Neuronal stem cell (in vitro differentiated cells): ENCODE measurements around the gene KIF22.
"Not testable (repeated sequence)": the region's sequence is repeated elsewhere in the genome, so short reads cannot be mapped to it uniquely, and the experiment has no call there.

Experiments
- DNase-seq: peaks from one replicate; pipeline ENCODE4 v3.0.0-alpha.2; 2013; ENCODE audit warnings: low spot score
- H2AFZ ChIP-seq: one replicate; pipeline ENCODE4 v1.6.1; 2013; ENCODE audit warnings: mild to moderate bottlenecking, low read length, inconsistent platforms
- H2AK5ac ChIP-seq: 2 replicates; pipeline ENCODE4 v1.6.1; 2013; ENCODE audit warnings: low read depth, mild to moderate bottlenecking, inconsistent platforms, low read length, moderate library complexity, mixed read lengths
- H2BK120ac ChIP-seq: 2 replicates; pipeline ENCODE4 v1.6.1; 2013; ENCODE audit warnings: low read depth, mild to moderate bottlenecking, inconsistent platforms, low read length, moderate library complexity, mixed read lengths
- H2BK12ac ChIP-seq: one replicate; pipeline ENCODE4 v1.6.1; 2013; ENCODE audit warnings: low read length, inconsistent platforms
- H2BK15ac ChIP-seq: 2 replicates; pipeline ENCODE4 v1.6.1; 2013; ENCODE audit warnings: mild to moderate bottlenecking, low read length, inconsistent platforms, mixed read lengths
- H2BK5ac ChIP-seq: one replicate; pipeline ENCODE4 v1.6.1; 2013; ENCODE audit warnings: inconsistent platforms, mild to moderate bottlenecking, low read length, moderate library complexity
- H3K14ac ChIP-seq: one replicate; pipeline ENCODE4 v1.6.1; 2013; ENCODE audit warnings: low read length, inconsistent platforms
- H3K18ac ChIP-seq: 2 replicates; pipeline ENCODE4 v1.6.1; 2013; ENCODE audit warnings: low read length, inconsistent platforms
- H3K23ac ChIP-seq: 2 replicates; pipeline ENCODE4 v1.6.1; 2013; ENCODE audit warnings: low read depth, mild to moderate bottlenecking, mixed read lengths, low read length, inconsistent platforms; ENCODE audit not compliant: poor library complexity
- H3K27ac ChIP-seq: replicated peaks from 3 replicates; pipeline ENCODE4 v1.5.1; 2013; ENCODE audit warnings: low read length, inconsistent platforms
- H3K27me3 ChIP-seq, 3 experiments: 2 replicates each; pipeline ENCODE4 v1.6.1; 2013; ENCODE audit warnings: low read length in 3 of 3, mild to moderate bottlenecking in 2 of 3, inconsistent platforms in 1 of 3, low read depth in 1 of 3, mixed read lengths in 1 of 3, moderate library complexity in 1 of 3; ENCODE audit not compliant: control insufficient read depth in 3 of 3, insufficient read depth in 3 of 3
- H3K36me3 ChIP-seq, 2 donors: replicated peaks in 1 of 2; 2 replicates each; pipeline ENCODE4 v1.6.1; 2013; ENCODE audit warnings: low read length in 2 of 2; ENCODE audit not compliant: control insufficient read depth in 2 of 2, insufficient read depth in 2 of 2
- H3K4ac ChIP-seq: 2 replicates; pipeline ENCODE4 v1.6.1; 2013; ENCODE audit warnings: inconsistent platforms, mild to moderate bottlenecking, low read length, moderate library complexity
- H3K4me1 ChIP-seq, 2 donors: 1 replicate in 1 of 2; 2 replicates in 1 of 2; pipeline ENCODE4 v1.6.1; 2013; ENCODE audit warnings: low read length in 2 of 2, low read depth in 1 of 2; ENCODE audit not compliant: control insufficient read depth in 2 of 2, insufficient read depth in 1 of 2
- H3K4me2 ChIP-seq: one replicate; pipeline ENCODE4 v1.6.1; 2013; ENCODE audit warnings: mild to moderate bottlenecking, low read length, inconsistent platforms; ENCODE audit not compliant: insufficient read depth, poor library complexity, severe bottlenecking
- H3K4me3 ChIP-seq, 2 donors: 2 replicates each; pipeline ENCODE4 v1.5.1; 2013; ENCODE audit warnings: low read length in 2 of 2, mild to moderate bottlenecking in 2 of 2, inconsistent platforms in 1 of 2, moderate library complexity in 1 of 2
- H3K79me1 ChIP-seq: one replicate; pipeline ENCODE4 v1.6.1; 2013; ENCODE audit warnings: low read depth, mild to moderate bottlenecking, inconsistent platforms, low read length, moderate library complexity
- H3K9ac ChIP-seq: one replicate; pipeline ENCODE4 v1.6.1; 2013; ENCODE audit warnings: mild to moderate bottlenecking, low read depth, low read length, inconsistent platforms; ENCODE audit not compliant: poor library complexity
- H3K9me3 ChIP-seq, 2 donors: replicated peaks in 1 of 2; 2 replicates each; pipeline versions ENCODE3 to v1.6.1; 2013; ENCODE audit warnings: low read length in 2 of 2, mild to moderate bottlenecking in 2 of 2, inconsistent platforms in 1 of 2, low read depth in 1 of 2, mixed read lengths in 1 of 2, moderate library complexity in 1 of 2; ENCODE audit not compliant: control insufficient read depth in 2 of 2, insufficient read depth in 1 of 2
- H4K8ac ChIP-seq: one replicate; pipeline ENCODE4 v1.6.1; 2013; ENCODE audit warnings: low read depth, mild to moderate bottlenecking, inconsistent platforms, low read length, moderate library complexity
- H4K91ac ChIP-seq: one replicate; pipeline ENCODE4 v1.6.1; 2013; ENCODE audit warnings: low read length, low read depth, mild to moderate bottlenecking, inconsistent platforms; ENCODE audit not compliant: poor library complexity
- WGBS, 2 donors: extraction: QIAGEN DNeasy Blood & Tissue Kit; methylation state at CpG; one replicate each; pipeline ENCODE4 v1.1.7; 2013; ENCODE audit warnings: missing lambda C conversion rate in 2 of 2, mixed read lengths in 1 of 2; ENCODE audit not compliant: insufficient read length in 2 of 2, insufficient replicate concordance in 1 of 2; ENCODE audit errors: extremely low coverage in 2 of 2; 5-methylcytosine and 5-hydroxymethylcytosine counted together

Gene KIF22

DNA sequence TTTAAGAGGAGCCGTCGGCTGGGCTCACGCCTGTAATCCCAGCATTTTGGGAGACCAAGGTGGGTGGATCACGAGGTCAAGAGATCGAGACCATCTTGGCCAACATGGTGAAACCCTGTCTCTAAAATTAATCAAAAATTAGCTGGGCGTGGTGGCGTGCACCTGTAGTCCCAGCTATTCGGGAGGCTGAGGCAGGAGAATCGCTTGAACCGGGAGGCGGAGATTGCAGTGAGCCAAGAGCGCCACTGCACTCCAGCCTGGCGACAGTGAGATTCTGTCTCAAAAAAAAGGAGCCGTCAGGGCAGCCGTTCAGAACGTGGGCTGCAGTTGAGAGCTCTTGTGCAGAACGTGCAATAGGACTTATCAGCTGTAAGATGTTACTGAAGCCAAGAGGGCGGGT lies 2.6 kb downstream of the KIF22 start:
- H4K8ac ChIP-seq, H3K27ac ChIP-seq, H3K4ac ChIP-seq, H3K27me3 ChIP-seq, H3K23ac ChIP-seq, H3K14ac ChIP-seq, H2BK12ac ChIP-seq, H3K79me1 ChIP-seq, H2AFZ ChIP-seq, H4K91ac ChIP-seq, H3K9me3 ChIP-seq, H3K9ac ChIP-seq, H3K4me2 ChIP-seq, H3K4me3 ChIP-seq, H2BK15ac ChIP-seq, H2BK120ac ChIP-seq, DNase-seq, H2AK5ac ChIP-seq, H2BK5ac ChIP-seq, H3K18ac ChIP-seq: not testable (repeated sequence)
- WGBS, 2 donors: no CpG with 5 or more reads among the region's 18 CpGs
- H3K36me3 ChIP-seq: peaks cover 23 to 66% of the 10 kb centered on the region in 2 donors
- H3K4me1 ChIP-seq: peaks cover 7 to 11% of the 10 kb centered on the region in 2 donors

DNA sequence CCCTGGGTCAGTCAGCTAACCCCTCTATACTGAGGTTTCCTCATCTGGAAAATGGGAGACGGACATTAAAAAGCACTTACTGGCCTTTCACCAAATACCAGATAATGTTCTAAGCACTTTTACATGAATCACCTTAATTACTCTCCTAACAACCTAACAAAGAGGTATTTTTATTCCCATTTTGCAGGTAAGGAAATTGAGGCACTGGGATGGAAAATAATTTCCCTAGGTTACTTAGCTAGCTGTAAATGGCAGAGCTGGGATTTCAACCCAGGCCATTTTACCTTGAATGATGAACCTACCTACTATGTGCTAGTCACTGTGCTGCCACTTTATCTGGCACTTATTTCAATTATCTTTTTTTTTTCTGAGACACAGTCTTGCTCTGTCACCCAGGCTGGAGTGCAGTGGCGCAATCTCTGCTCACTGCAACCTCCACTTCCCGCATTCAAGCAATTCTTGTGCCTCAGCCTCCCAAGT lies 3.7 kb downstream of the KIF22 start:
- Histone ChIP-seq H3K4ac (no peak overlapping the region), H4K91ac (no peak overlapping the region)

DNA sequence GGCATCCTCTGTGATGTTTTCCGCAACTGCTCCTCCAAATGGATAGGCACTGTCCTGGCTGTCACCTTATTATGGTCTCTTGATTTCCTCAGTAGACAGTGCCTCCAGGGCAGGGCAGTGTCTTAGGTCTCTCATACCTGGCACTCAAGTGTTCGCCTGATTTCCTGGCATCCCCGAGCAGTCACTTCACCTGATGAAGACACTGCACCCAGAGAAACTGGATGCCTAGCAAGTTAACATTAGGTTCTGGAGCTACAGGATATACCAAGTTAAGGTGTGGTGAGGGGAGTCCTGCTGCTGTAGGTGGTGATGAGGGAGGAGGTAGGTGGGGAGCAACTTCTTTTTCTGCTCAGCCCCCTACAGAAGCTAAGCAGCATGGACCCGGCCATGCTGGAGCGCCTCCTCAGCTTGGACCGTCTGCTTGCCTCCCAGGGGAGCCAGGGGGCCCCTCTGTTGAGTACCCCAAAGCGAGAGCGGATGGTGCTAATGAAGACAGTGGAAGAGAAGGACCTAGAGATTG lies 11.9 kb downstream of the KIF22 start:
- WGBS, 2 donors: no CpG with 5 or more reads among the region's 8 CpGs
- no peak overlapping the region for H3K27ac ChIP-seq
- H3K27me3 ChIP-seq: no peaks in the 10 kb centered on the region
- H3K9me3 ChIP-seq: peaks cover 0 to under 1% of the 10 kb centered on the region in 2 donors
- no peak overlapping the region for H3K18ac ChIP-seq
- H4K91ac ChIP-seq: no peak overlapping the region
- no peak overlapping the region for H3K4me3 ChIP-seq
- no peak overlapping the region for H3K14ac ChIP-seq
- no peak overlapping the region for H3K4ac ChIP-seq
- H2AK5ac ChIP-seq: no peak overlapping the region
- no peak overlapping the region for H3K4me2 ChIP-seq
- peaks cover 56 to 80% of the 10 kb centered on the region in 2 donors for H3K36me3 ChIP-seq
- H2BK120ac ChIP-seq: no peak overlapping the region
- H2AFZ ChIP-seq: no peak overlapping the region
- peaks cover 6 to 10% of the 10 kb centered on the region in 2 donors for H3K4me1 ChIP-seq
- no peak overlapping the region for H4K8ac ChIP-seq
- H2BK5ac ChIP-seq: no peak overlapping the region
- H2BK15ac ChIP-seq: no peak overlapping the region
- no peak for DNase-seq
- no peak overlapping the region for H3K9ac ChIP-seq
- no peak overlapping the region for H2BK12ac ChIP-seq
- peaks cover 2% of the 10 kb centered on the region for H3K79me1 ChIP-seq
- H3K23ac ChIP-seq: no peak overlapping the region

More for the DNA sequence above, 3.7 kb downstream of the KIF22 start:
- no peak overlapping the region for H3K23ac ChIP-seq
- no peak overlapping the region for H2BK5ac ChIP-seq
- peaks cover 8% of the 10 kb centered on the region for H3K79me1 ChIP-seq
- no CpG with 5 or more reads among the region's 3 CpGs for WGBS, 2 donors
- no peaks in the 10 kb centered on the region for H3K27me3 ChIP-seq
- no peaks in the 10 kb centered on the region for H3K9me3 ChIP-seq
- H2AFZ ChIP-seq: no peak overlapping the region
- peaks cover 34 to 77% of the 10 kb centered on the region in 2 donors for H3K36me3 ChIP-seq
- DNase-seq: no peak
- H3K4me1 ChIP-seq: peaks cover 7 to 11% of the 10 kb centered on the region in 2 donors
- no peak overlapping the region for H3K27ac ChIP-seq
- H2AK5ac ChIP-seq: no peak overlapping the region
- no peak overlapping the region for H3K14ac ChIP-seq
- H3K4me2 ChIP-seq: no peak overlapping the region
- no peak overlapping the region for H2BK120ac ChIP-seq
- no peak overlapping the region for H2BK15ac ChIP-seq
- no peak overlapping the region for H4K8ac ChIP-seq
- no peak overlapping the region for H3K18ac ChIP-seq
- no peak overlapping the region for H3K9ac ChIP-seq
- no peak overlapping the region for H2BK12ac ChIP-seq
- H3K4me3 ChIP-seq: no peak overlapping the region

DNA sequence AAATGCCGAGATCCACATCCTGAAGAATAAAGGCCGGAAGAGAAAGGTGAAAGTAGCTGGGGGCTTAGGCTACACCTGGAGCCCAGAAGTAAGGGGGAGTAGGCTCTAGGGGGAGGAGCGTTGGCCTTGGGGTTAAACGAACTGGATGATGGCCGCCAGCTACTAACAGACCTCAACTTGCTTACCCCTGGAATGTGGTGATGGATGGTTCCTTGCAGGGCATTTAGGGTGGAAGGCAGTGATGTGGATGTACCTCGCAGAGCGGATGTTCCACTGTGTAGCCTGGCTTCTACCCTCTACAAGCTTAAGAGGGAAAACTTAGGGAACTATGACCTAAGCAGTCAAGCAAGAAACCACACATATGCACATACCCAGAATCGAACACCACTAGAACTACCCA lies 13.5 kb downstream of the KIF22 start:
- Histone ChIP-seq H2BK120ac (no peak overlapping the region), H3K18ac (no peak overlapping the region), H3K9ac (no peak overlapping the region), H3K27ac (peak overlapping the region; percentile 15), H2AK5ac (no peak overlapping the region), H3K9me3 (peaks cover 0 to 2% of the 10 kb centered on the region in 2 donors), H3K4me1 (peaks cover 17% of the 10 kb centered on the region in 2 donors), H3K23ac (no peak overlapping the region), H2BK12ac (no peak overlapping the region), H3K4me3 (no peak overlapping the region), H4K8ac (no peak overlapping the region), H2AFZ (no peak overlapping the region), H3K4ac (no peak overlapping the region), H3K4me2 (no peak overlapping the region), H4K91ac (no peak overlapping the region), H3K79me1 (peaks cover 13% of the 10 kb centered on the region), H3K14ac (no peak overlapping the region), H3K27me3 (no peaks in the 10 kb centered on the region), H3K36me3 (peaks cover 51 to 78% of the 10 kb centered on the region in 2 donors), H2BK15ac (no peak overlapping the region), H2BK5ac (no peak overlapping the region)
- WGBS, 2 donors: no CpG with 5 or more reads among the region's 8 CpGs
- no peak for DNase-seq
